ENCODE data around the gene AP4S1. TPM values are rescaled to one million over a fixed set of nuclear protein-coding genes. Genes with fewer than 3 reads are reported as not detected.

AP4S1 gene
- total RNA-seq, 1 donor from 2014 or later, result 7.1 TPM

DNA sequence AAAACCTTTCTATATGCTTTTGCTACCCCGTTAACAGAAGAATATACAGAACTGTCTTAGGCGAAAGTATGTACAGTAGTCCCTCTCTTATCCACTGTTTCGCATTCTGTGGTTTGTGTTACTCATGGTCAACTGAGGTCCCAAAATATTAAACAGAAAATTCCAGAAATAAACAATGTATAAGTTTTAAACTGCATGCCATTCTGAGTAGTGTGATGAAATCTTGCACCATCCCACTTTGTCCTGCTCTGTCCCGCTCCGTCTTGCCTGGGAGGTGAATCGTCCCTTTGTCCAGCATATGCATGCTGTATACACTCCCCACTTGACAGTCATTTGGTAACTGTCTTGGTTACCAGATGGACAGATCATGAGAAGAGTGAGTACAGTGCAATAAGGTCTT, 70.8 kb downstream of the AP4S1 start:
- TF ChIP-seq, protein P1, sequence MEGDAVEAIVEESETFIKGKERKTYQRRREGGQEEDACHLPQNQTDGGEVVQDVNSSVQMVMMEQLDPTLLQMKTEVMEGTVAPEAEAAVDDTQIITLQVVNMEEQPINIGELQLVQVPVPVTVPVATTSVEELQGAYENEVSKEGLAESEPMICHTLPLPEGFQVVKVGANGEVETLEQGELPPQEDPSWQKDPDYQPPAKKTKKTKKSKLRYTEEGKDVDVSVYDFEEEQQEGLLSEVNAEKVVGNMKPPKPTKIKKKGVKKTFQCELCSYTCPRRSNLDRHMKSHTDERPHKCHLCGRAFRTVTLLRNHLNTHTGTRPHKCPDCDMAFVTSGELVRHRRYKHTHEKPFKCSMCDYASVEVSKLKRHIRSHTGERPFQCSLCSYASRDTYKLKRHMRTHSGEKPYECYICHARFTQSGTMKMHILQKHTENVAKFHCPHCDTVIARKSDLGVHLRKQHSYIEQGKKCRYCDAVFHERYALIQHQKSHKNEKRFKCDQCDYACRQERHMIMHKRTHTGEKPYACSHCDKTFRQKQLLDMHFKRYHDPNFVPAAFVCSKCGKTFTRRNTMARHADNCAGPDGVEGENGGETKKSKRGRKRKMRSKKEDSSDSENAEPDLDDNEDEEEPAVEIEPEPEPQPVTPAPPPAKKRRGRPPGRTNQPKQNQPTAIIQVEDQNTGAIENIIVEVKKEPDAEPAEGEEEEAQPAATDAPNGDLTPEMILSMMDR (IDR thresholded peaks at IDR 0.05), result no peak
- Histone ChIP-seq H3K4me1 (peaks cover 4% of the 10 kb centered on the region), H3K9me3 (no peaks in the 10 kb centered on the region)

DNA sequence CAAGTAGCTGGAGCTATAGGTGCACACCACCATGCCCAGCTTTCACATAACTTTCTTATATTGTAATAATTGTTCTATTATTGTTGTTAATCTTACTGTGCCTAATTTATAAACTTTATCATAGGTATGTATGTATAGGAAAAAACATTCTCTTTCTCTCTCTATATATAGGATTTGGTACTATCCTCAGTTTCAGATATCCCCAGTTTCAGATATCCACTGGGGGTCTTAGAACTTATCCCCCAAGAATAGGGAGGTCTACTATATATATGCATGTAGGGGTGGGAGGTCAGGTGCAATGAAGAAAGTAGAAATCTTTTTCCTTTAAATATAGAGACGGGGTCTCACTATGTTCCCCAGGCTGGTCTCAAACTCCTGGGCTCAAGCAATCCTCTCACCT, 71.6 kb downstream of the AP4S1 start:
- no peaks in the 10 kb centered on the region for H3K9me3 ChIP-seq
- intact Hi-C loops (cut with DNase I), result no loop called here
- no peak overlapping the region for H3K4me3 ChIP-seq
- TF ChIP-seq, protein P1 (IDR thresholded peaks at IDR 0.05), result no peak
- H3K4me1 ChIP-seq, result no peaks in the 10 kb centered on the region
- no peak overlapping the region for H3K27ac ChIP-seq
- H3K36me3 ChIP-seq, result peaks cover 57% of the 10 kb centered on the region
- no peak for DNase-seq
- no peaks in the 10 kb centered on the region for H3K27me3 ChIP-seq
- no peak for ATAC-seq

More for the DNA sequence above, 70.8 kb downstream of the AP4S1 start:
- H3K27me3 ChIP-seq, result no peaks in the 10 kb centered on the region
- ATAC-seq (peak; percentile 24), DNase-seq (no peak)
- intact Hi-C loops (cut with DNase I), result no loop called here
- H3K36me3 ChIP-seq, result peaks cover 49% of the 10 kb centered on the region
- no peak overlapping the region for H3K4me3 ChIP-seq
- H3K27ac ChIP-seq, result no peak overlapping the region

DNA sequence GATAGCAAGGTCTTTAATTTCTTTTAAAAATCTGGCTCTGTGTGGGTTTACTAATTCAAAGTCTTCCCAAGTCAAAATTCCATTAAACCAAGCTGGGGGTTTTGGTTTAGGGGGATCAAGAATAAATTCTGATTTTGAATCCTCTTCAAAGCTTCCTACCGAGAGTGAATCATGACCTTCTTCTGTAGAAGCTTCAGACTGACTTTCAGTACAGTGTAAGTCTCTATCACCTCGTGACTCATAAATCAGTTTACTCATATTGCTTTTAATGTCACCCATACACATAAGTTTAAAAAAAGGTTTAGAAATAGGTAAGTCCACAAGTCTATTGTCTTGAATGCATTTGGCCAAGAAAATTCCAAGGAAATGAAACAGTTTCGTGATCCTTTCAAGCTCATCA, 81.3 kb downstream of the AP4S1 start:
- ATAC-seq, result no peak
- Histone ChIP-seq H3K4me3 (no peak overlapping the region), H3K36me3 (peaks cover 100% of the 10 kb centered on the region), H3K4me1 (no peaks in the 10 kb centered on the region), H3K9me3 (no peaks in the 10 kb centered on the region), H3K27me3 (no peaks in the 10 kb centered on the region), H3K27ac (no peak overlapping the region)
- intact Hi-C loops (cut with DNase I), result no loop called here
- no peak for DNase-seq
- TF ChIP-seq, protein P1 (IDR thresholded peaks at IDR 0.05), result no peak

DNA sequence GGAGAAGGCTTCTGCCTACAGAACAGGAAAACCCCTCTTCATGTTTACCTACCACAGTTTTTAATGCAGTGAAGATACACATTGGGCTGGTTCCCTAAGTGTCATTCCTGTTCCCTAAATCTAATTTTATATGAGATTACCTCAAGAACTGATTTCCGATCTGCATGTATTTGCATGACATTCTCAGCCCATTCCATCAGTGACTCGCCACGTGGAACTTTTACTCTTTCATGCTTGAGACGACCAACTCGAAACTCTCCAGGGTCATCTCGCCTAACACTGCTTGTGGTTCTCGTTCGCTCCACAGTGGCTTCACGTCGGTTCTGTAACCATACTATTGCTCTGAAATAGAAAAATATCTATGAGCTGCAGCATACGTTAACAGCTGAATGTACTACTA, 83.8 kb downstream of the AP4S1 start:
- Histone ChIP-seq H3K4me1 (no peaks in the 10 kb centered on the region), H3K27ac (no peak overlapping the region), H3K36me3 (peaks cover 100% of the 10 kb centered on the region), H3K9me3 (no peaks in the 10 kb centered on the region), H3K27me3 (no peaks in the 10 kb centered on the region), H3K4me3 (no peak overlapping the region)
- DNase-seq (no peak), ATAC-seq (no peak)
- TF ChIP-seq, protein P1 (IDR thresholded peaks at IDR 0.05), result no peak
- intact Hi-C loops (cut with DNase I), result no loop called here

DNA sequence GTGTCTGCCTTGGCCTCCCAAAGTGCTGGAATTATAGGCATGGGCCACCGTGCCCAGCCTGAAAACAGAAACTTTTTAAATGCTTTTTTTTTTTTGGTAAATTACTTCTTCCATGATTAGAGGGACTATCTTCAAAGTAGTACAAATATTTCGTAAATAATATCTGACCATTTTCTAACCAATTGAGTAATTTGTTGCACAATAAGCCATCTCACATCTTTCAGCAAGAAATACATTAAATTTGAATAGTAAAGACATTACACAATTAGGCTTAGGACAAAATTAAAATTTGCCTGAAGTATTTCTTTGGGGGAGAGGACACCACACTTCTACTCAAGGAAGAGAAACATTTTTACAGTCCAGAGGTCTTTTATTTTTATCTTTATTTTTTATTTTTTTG, 85.4 kb downstream of the AP4S1 start:
- no peaks in the 10 kb centered on the region for H3K27me3 ChIP-seq
- peaks cover 100% of the 10 kb centered on the region for H3K36me3 ChIP-seq
- H3K4me3 ChIP-seq, result no peak overlapping the region
- H3K9me3 ChIP-seq, result no peaks in the 10 kb centered on the region
- TF ChIP-seq, protein P1 (IDR thresholded peaks at IDR 0.05), result no peak
- DNase-seq (no peak), ATAC-seq (no peak)
- H3K27ac ChIP-seq, result no peak overlapping the region
- intact Hi-C loops (cut with DNase I), result no loop called here
- H3K4me1 ChIP-seq, result no peaks in the 10 kb centered on the region

DNA sequence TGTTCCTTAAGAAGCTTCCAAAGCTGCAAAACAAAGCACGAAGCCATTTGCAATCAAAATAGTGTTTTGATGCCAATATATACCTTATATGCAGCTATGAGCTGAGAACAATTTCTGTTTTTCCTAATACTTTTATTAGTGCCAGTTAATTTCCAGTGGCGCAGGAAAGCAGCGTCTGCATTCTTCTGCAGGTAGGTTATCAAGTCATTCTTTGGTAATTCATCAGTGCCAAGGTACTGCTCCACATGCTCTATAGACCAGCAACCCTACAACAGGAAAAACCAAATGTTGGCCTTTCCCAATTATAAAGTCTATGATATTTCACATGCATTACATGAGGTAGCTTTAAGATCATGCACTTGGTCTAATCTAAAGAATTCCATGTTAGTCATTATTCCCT, 88.3 kb downstream of the AP4S1 start:
- H3K27me3 ChIP-seq, result no peaks in the 10 kb centered on the region
- no peak overlapping the region for H3K27ac ChIP-seq
- no peaks in the 10 kb centered on the region for H3K4me1 ChIP-seq
- ATAC-seq, result no peak
- no peaks in the 10 kb centered on the region for H3K9me3 ChIP-seq
- intact Hi-C loops (cut with DNase I), result no loop called here
- no peak overlapping the region for H3K4me3 ChIP-seq
- no peak for DNase-seq
- TF ChIP-seq, protein P1 (IDR thresholded peaks at IDR 0.05), result no peak
- H3K36me3 ChIP-seq, result peaks cover 100% of the 10 kb centered on the region

Measured in upper lobe of right lung (tissue), 1 donor.